Duodenal mucosa (tissue), 2 donors: ENCODE measurements around the gene LRRC70.

Source experiments
- H3K27ac ChIP-seq: one replicate; pipeline ENCODE4 v1.7.0; 2013; ENCODE audit warnings: low read depth, low read length
- H3K27me3 ChIP-seq, 2 donors: one replicate each; pipeline ENCODE4 v1.7.0; 2013; ENCODE audit warnings: low read length in 2 of 2, control low read depth in 1 of 2; ENCODE audit not compliant: insufficient read depth in 2 of 2, control insufficient read depth in 1 of 2
- H3K36me3 ChIP-seq, 2 donors: one replicate each; pipeline ENCODE4 v1.7.0; 2013; ENCODE audit warnings: low read length in 2 of 2, control low read depth in 1 of 2; ENCODE audit not compliant: insufficient read depth in 2 of 2, control insufficient read depth in 1 of 2
- H3K4me1 ChIP-seq, 2 donors: one replicate each; pipeline ENCODE4 v1.7.0; 2013; ENCODE audit warnings: low read length in 2 of 2, control low read depth in 1 of 2; ENCODE audit not compliant: insufficient read depth in 2 of 2, control insufficient read depth in 1 of 2
- H3K4me3 ChIP-seq, 2 donors: one replicate each; pipeline ENCODE4 v1.7.0; 2013; ENCODE audit warnings: low read length in 2 of 2, low read depth in 1 of 2
- H3K9ac ChIP-seq, 2 donors: one replicate each; pipeline ENCODE4 v1.7.0; 2013; ENCODE audit warnings: low read length in 2 of 2, low read depth in 1 of 2
- H3K9me3 ChIP-seq, 2 donors: one replicate each; pipeline ENCODE4 v1.7.0; 2013; ENCODE audit warnings: low read length in 2 of 2, control low read depth in 1 of 2; ENCODE audit not compliant: control insufficient read depth in 1 of 2

Gene LRRC70

GRCh38 chr5:62572918-62573514, 5.6 kb upstream of the LRRC70 start:
- Histone ChIP-seq H3K9me3 (no peaks in the 10 kb centered on the region), H3K4me1 (no peaks in the 10 kb centered on the region), H3K4me3 (no peak overlapping the region), H3K36me3 (no peaks in the 10 kb centered on the region), H3K27me3 (no peaks in the 10 kb centered on the region), H3K27ac (no peak overlapping the region), H3K9ac (no peak overlapping the region)

GRCh38 chr5:62574599-62574998, 4.0 kb upstream of the LRRC70 start:
- Histone ChIP-seq H3K27ac (no peak overlapping the region), H3K9ac (no peak overlapping the region), H3K36me3 (no peaks in the 10 kb centered on the region), H3K27me3 (no peaks in the 10 kb centered on the region), H3K4me1 (no peaks in the 10 kb centered on the region), H3K4me3 (no peak overlapping the region), H3K9me3 (no peaks in the 10 kb centered on the region)

GRCh38 chr5:62575066-62575465, 3.6 kb upstream of the LRRC70 start:
- H3K27ac ChIP-seq, result no peak overlapping the region

GRCh38 chr5:62575489-62575888, 3.1 kb upstream of the LRRC70 start:
- H3K4me3 ChIP-seq, result no peak overlapping the region
- no peaks in the 10 kb centered on the region for H3K27me3 ChIP-seq
- H3K27ac ChIP-seq, result no peak overlapping the region
- no peaks in the 10 kb centered on the region for H3K9me3 ChIP-seq
- no peaks in the 10 kb centered on the region for H3K4me1 ChIP-seq
- H3K9ac ChIP-seq, result no peak overlapping the region
- H3K36me3 ChIP-seq, result no peaks in the 10 kb centered on the region

More at GRCh38 chr5:62575066-62575465, 3.6 kb upstream of the LRRC70 start:
- Histone ChIP-seq H3K9ac (no peak overlapping the region), H3K4me1 (no peaks in the 10 kb centered on the region), H3K4me3 (no peak overlapping the region), H3K9me3 (no peaks in the 10 kb centered on the region), H3K36me3 (no peaks in the 10 kb centered on the region), H3K27me3 (no peaks in the 10 kb centered on the region)

- no peaks in the 10 kb centered on the region for H3K9me3 ChIP-seq
- no peaks in the 10 kb centered on the region for H3K4me1 ChIP-seq
- no peak overlapping the region for H3K27ac ChIP-seq
- H3K27me3 ChIP-seq, result no peaks in the 10 kb centered on the region
- H3K4me3 ChIP-seq, result no peak overlapping the region
- H3K36me3 ChIP-seq, result no peaks in the 10 kb centered on the region
- H3K9ac ChIP-seq, result no peak overlapping the region
Measured at GRCh38 chr5:62576570-62577170, 1.9 kb upstream of the LRRC70 start.

GRCh38 chr5:62577488-62577887, 1.1 kb upstream of the LRRC70 start:
- Histone ChIP-seq H3K4me1 (no peaks in the 10 kb centered on the region), H3K36me3 (no peaks in the 10 kb centered on the region), H3K9ac (no peak overlapping the region), H3K27me3 (no peaks in the 10 kb centered on the region), H3K27ac (no peak overlapping the region), H3K4me3 (no peak overlapping the region), H3K9me3 (no peaks in the 10 kb centered on the region)

GRCh38 chr5:62579761-62580160, 1.1 kb downstream of the LRRC70 start:
- H3K27me3 ChIP-seq, result no peaks in the 10 kb centered on the region
- no peak overlapping the region for H3K9ac ChIP-seq
- no peaks in the 10 kb centered on the region for H3K36me3 ChIP-seq
- H3K27ac ChIP-seq, result no peak overlapping the region
- H3K4me1 ChIP-seq, result no peaks in the 10 kb centered on the region
- no peak overlapping the region for H3K4me3 ChIP-seq
- no peaks in the 10 kb centered on the region for H3K9me3 ChIP-seq

- Histone ChIP-seq H3K4me3 (no peak overlapping the region), H3K4me1 (no peaks in the 10 kb centered on the region), H3K27me3 (no peaks in the 10 kb centered on the region), H3K27ac (no peak overlapping the region), H3K9ac (no peak overlapping the region), H3K36me3 (no peaks in the 10 kb centered on the region), H3K9me3 (no peaks in the 10 kb centered on the region)
Measured at GRCh38 chr5:62581836-62582597, 3.4 kb downstream of the LRRC70 start.

GRCh38 chr5:62584391-62584790, 5.8 kb downstream of the LRRC70 start:
- no peaks in the 10 kb centered on the region for H3K36me3 ChIP-seq
- H3K27me3 ChIP-seq, result no peaks in the 10 kb centered on the region
- no peak overlapping the region for H3K9ac ChIP-seq
- H3K4me1 ChIP-seq, result no peaks in the 10 kb centered on the region
- no peak overlapping the region for H3K27ac ChIP-seq
- H3K4me3 ChIP-seq, result no peak overlapping the region
- H3K9me3 ChIP-seq, result no peaks in the 10 kb centered on the region

GRCh38 chr5:62585306-62585705, 6.7 kb downstream of the LRRC70 start:
- no peaks in the 10 kb centered on the region for H3K9me3 ChIP-seq
- H3K36me3 ChIP-seq, result no peaks in the 10 kb centered on the region
- H3K27ac ChIP-seq, result no peak overlapping the region
- H3K4me1 ChIP-seq, result no peaks in the 10 kb centered on the region
- no peaks in the 10 kb centered on the region for H3K27me3 ChIP-seq
- no peak overlapping the region for H3K4me3 ChIP-seq
- no peak overlapping the region for H3K9ac ChIP-seq
